Measurements from ENCODE around the gene ZNF428.

GRCh38 chr19:43572171-43572588 lies 47.2 kb downstream of the ZNF428 start:
- TF ChIP-seq CTCF (IDR thresholded peaks at IDR 0.05; ENCODE audit: insufficient read depth, low read depth, low read length), result no peak
- TF ChIP-seq EZH2 (IDR thresholded peaks at IDR 0.05; ENCODE audit: insufficient read depth, low read length), result no peak

Measured in astrocyte (in vitro differentiated cells and primary cell).